OCI-LY1 (cell line): ENCODE measurements around the gene SCN2B.

Source experiments
- CTCF ChIP-seq: fragments of 200-600 bp; sonication (generic), shearing (Covaris generic); IDR thresholded peaks from 2 replicates; pipeline ENCODE4 v1.5.1; 2017; ENCODE audit warnings: mild to moderate bottlenecking, antibody characterized with exemption, low read length, moderate library complexity, mixed read lengths
- EZH2 ChIP-seq: fragments of 200-600 bp; sonication (generic), shearing (Covaris generic); IDR thresholded peaks from 2 replicates; pipeline ENCODE4 v1.8.0; 2017; ENCODE audit warnings: borderline replicate concordance, mixed run types, mild to moderate bottlenecking, antibody characterized with exemption, low read length, moderate library complexity, mixed read lengths

GRCh38 chr11:118171269-118172062, 5.0 kb downstream of the SCN2B start:
- peak; percentile 79 for TF ChIP-seq CTCF
- TF ChIP-seq EZH2, result no peak
